Naive thymus-derived CD4-positive, alpha-beta T cell (primary cell): ENCODE data around the gene C11orf58. TPM values are rescaled to one million over a fixed set of nuclear protein-coding genes. Genes with fewer than 3 reads are reported as not detected.
A peak's percentile ranks its signal among the peaks of the same experiment; 100 is the strongest.

Source experiments
- ATAC-seq: fragments of 150-1000 bp; cut with Tn5 transposase; 2 replicates; pipeline ENCODE4 v1.10.0; 2021; ENCODE audit warnings: mild to moderate bottlenecking, moderate library complexity
- CTCF ChIA-PET: fragments of 350-600 bp; sonication (Branson Sonifier 250); formaldehyde crosslinking; loops from one replicate; lab custom pipeline; 2021; ENCODE audit warnings: antibody characterized with exemption; lab: Charles Lee
- POLR2A ChIA-PET: fragments of 350-600 bp; sonication (Branson Sonifier 250); formaldehyde crosslinking; loops from one replicate; lab custom pipeline; 2021; ENCODE audit warnings: antibody characterized with exemption, inconsistent platforms; lab: Charles Lee
- DNase-seq, 9 donors: peaks; one replicate each; pipeline versions ENCODE4 v3.0.0 to v3.0.0-alpha.2; 2020 to 2022; ENCODE audit warnings: mixed read lengths in 1 of 9
- H3K27ac ChIP-seq: one replicate; pipeline ENCODE4 v1.7.0; 2013; ENCODE audit warnings: mild to moderate bottlenecking, low read depth, low read length, moderate library complexity
- H3K27me3 ChIP-seq, 2 donors: one replicate each; pipeline ENCODE4 v1.7.0; 2013; ENCODE audit warnings: low read length in 2 of 2, mild to moderate bottlenecking in 2 of 2, moderate library complexity in 2 of 2; ENCODE audit not compliant: control insufficient read depth in 2 of 2, insufficient read depth in 2 of 2
- H3K36me3 ChIP-seq, 3 experiments: 1 replicate in 2 of 3; 2 replicates in 1 of 3; pipeline ENCODE4 v1.7.0; 2013; ENCODE audit warnings: low read length in 3 of 3, mild to moderate bottlenecking in 3 of 3, moderate library complexity in 1 of 3; ENCODE audit not compliant: insufficient read depth in 3 of 3, control insufficient read depth in 2 of 3
- H3K4me1 ChIP-seq, 2 donors: one replicate each; pipeline ENCODE4 v1.7.0; 2013; ENCODE audit warnings: low read length in 2 of 2, mild to moderate bottlenecking in 2 of 2, moderate library complexity in 1 of 2; ENCODE audit not compliant: control insufficient read depth in 2 of 2, insufficient read depth in 2 of 2
- H3K4me3 ChIP-seq: 2 replicates; pipeline ENCODE4 v1.7.0; 2013; ENCODE audit warnings: mild to moderate bottlenecking, low read length
- H3K9me3 ChIP-seq, 3 experiments: 1 replicate in 2 of 3; 2 replicates in 1 of 3; pipeline ENCODE4 v1.7.0; 2013; ENCODE audit warnings: low read length in 3 of 3; ENCODE audit not compliant: control insufficient read depth in 2 of 3
- H3K27ac Mint-ChIP-seq, 9 donors: one replicate each; pipeline ENCODE4 v1.8.0; 2020 to 2022; ENCODE audit warnings: mixed read lengths in 9 of 9, mild to moderate bottlenecking in 8 of 9, moderate library complexity in 5 of 9, inconsistent platforms in 2 of 9
- H3K27me3 Mint-ChIP-seq, 5 donors: one replicate each; pipeline ENCODE4 v1.8.0; 2021 to 2022; ENCODE audit warnings: mixed read lengths in 5 of 5, mild to moderate bottlenecking in 1 of 5
- H3K36me3 Mint-ChIP-seq, 5 donors: one replicate each; pipeline ENCODE4 v1.8.0; 2020 to 2022; ENCODE audit warnings: mixed read lengths in 5 of 5, mild to moderate bottlenecking in 3 of 5, inconsistent platforms in 1 of 5
- H3K4me1 Mint-ChIP-seq, 7 donors: one replicate each; pipeline ENCODE4 v1.8.0; 2020 to 2022; ENCODE audit warnings: mixed read lengths in 7 of 7, mild to moderate bottlenecking in 3 of 7, inconsistent platforms in 1 of 7
- H3K4me3 Mint-ChIP-seq, 10 donors: one replicate each; pipeline ENCODE4 v1.8.0; 2020 to 2022; ENCODE audit warnings: mild to moderate bottlenecking in 10 of 10, mixed read lengths in 10 of 10, moderate library complexity in 6 of 10, inconsistent platforms in 2 of 10
- H3K9me3 Mint-ChIP-seq, 11 donors: one replicate each; pipeline ENCODE4 v1.8.0; 2020 to 2022; ENCODE audit warnings: mixed read lengths in 11 of 11, mild to moderate bottlenecking in 4 of 11, inconsistent platforms in 1 of 11, moderate library complexity in 1 of 11
- intact Hi-C, 2 donors: fragments of 100-400 bp; cut with micrococcal nuclease; formaldehyde crosslinking; loops; one replicate each; pipeline ENCODE4 v1.15.1; 2023
- polyA plus RNA-seq, 2 donors: library from polyadenylated mRNA; unstranded; fragments of 300-500 nt; fragmentation: Illumina TruSeq; gene quantifications; one replicate each; pipeline ENCODE4 v1.2.3, GENCODE V29; 2021
- total RNA-seq, 6 experiments: library from RNA in 5 of 6; stranded (reverse) in 5 of 6; gene quantifications; 1 replicate in 5 of 6; 2 replicates in 1 of 6; pipeline ENCODE4 v1.2.3 and lab custom pipeline; 2021 to 2026

The C11orf58 gene
- total and polyA plus RNA-seq, 7 experiments from 2014 or later: 116 to 260 (median 165) TPM

GRCh38 chr11:16799221-16799620 lies 60.8 kb downstream of the C11orf58 start:
- H3K27ac ChIP-seq: no peak overlapping the region
- ChIA-PET CTCF (no interaction called here), POLR2A (no interaction called here)
- no peaks in the 10 kb centered on the region for H3K9me3 ChIP-seq
- intact Hi-C loops: no loop called here
- Mint-ChIP-seq H3K4me3 (no peak overlapping the region), H3K36me3 (peaks cover 0 to under 1% (median 0%) of the 10 kb centered on the region in 5 donors), H3K27ac (no peak overlapping the region), H3K27me3 (no peaks in the 10 kb centered on the region), H3K4me1 (peaks cover 0 to 24% (median 6%) of the 10 kb centered on the region in 7 donors), H3K9me3 (no peaks in the 10 kb centered on the region)
- H3K4me3 ChIP-seq: no peak overlapping the region
- H3K27me3 ChIP-seq: no peaks in the 10 kb centered on the region
- H3K36me3 ChIP-seq: no peaks in the 10 kb centered on the region
- ATAC-seq (no peak), DNase-seq (no peak)
- H3K4me1 ChIP-seq: no peaks in the 10 kb centered on the region

- DNase-seq (no peak), ATAC-seq (no peak)
- no peak overlapping the region for H3K27ac Mint-ChIP-seq
- Histone ChIP-seq H3K27me3 (no peaks in the 10 kb centered on the region), H3K27ac (no peak overlapping the region), H3K4me1 (no peaks in the 10 kb centered on the region), H3K36me3 (no peaks in the 10 kb centered on the region), H3K4me3 (no peak overlapping the region), H3K9me3 (no peaks in the 10 kb centered on the region)
- H3K4me3 Mint-ChIP-seq: no peak overlapping the region
- H3K9me3 Mint-ChIP-seq: no peaks in the 10 kb centered on the region
- H3K36me3 Mint-ChIP-seq: no peaks in the 10 kb centered on the region
- peaks cover 0 to 22% (median 4%) of the 10 kb centered on the region in 7 donors for H3K4me1 Mint-ChIP-seq
- CTCF ChIA-PET: no interaction called here
- intact Hi-C loops: no loop called here
- POLR2A ChIA-PET: no interaction called here
- no peaks in the 10 kb centered on the region for H3K27me3 Mint-ChIP-seq
Measured at GRCh38 chr11:16799890-16800289, 61.4 kb downstream of the C11orf58 start.

DNA sequence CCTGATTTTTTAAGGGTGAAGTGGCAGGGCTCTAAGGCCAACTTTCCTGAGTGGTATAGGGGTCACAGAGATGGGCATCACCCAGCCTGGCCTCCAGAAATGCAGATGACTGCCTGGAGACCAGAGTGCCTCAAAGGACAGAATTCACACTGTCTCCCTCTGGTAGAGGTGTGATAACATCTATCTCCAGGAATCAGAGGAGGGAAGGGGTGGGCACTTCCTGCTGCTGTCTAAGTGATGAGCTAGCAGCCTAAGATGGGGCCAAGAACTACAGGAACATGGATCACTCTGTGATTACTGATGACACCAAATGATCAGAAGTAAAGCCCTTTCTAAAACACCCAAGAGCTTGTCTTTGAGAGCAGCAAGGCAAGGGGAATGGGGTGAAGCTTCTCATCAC lies 61.9 kb downstream of the C11orf58 start:
- H3K36me3 ChIP-seq: no peaks in the 10 kb centered on the region
- no peaks in the 10 kb centered on the region for H3K4me1 ChIP-seq
- DNase-seq: no peak
- ChIA-PET POLR2A (no interaction called here), CTCF (no interaction called here)
- Mint-ChIP-seq H3K36me3 (no peaks in the 10 kb centered on the region), H3K4me1 (peaks cover 0 to 17% (median 0%) of the 10 kb centered on the region in 7 donors), H3K27me3 (no peaks in the 10 kb centered on the region), H3K9me3 (no peaks in the 10 kb centered on the region), H3K4me3 (no peak overlapping the region), H3K27ac (no peak overlapping the region)
- no peaks in the 10 kb centered on the region for H3K27me3 ChIP-seq
- H3K27ac ChIP-seq: no peak overlapping the region
- intact Hi-C loops: no loop called here
- ATAC-seq: no peak
- H3K4me3 ChIP-seq: no peak overlapping the region
- H3K9me3 ChIP-seq: no peaks in the 10 kb centered on the region

- H3K9me3 Mint-ChIP-seq: no peaks in the 10 kb centered on the region
- no peak for DNase-seq
- no peak overlapping the region for H3K27ac ChIP-seq
- no peak overlapping the region for H3K27ac Mint-ChIP-seq
- CTCF ChIA-PET: interaction anchor here (0.9 to 1.1 kb wide), 2 partner anchors 16 to 19 kb away, joined by 3 to 5 read pairs; no protein-coding TSS in a partner anchor
- H3K4me1 ChIP-seq: no peaks in the 10 kb centered on the region
- H3K36me3 ChIP-seq: no peaks in the 10 kb centered on the region
- POLR2A ChIA-PET: no interaction called here
- H3K27me3 Mint-ChIP-seq: no peaks in the 10 kb centered on the region
- intact Hi-C loops: no loop called here
- H3K4me1 Mint-ChIP-seq: peaks cover 0 to 17% (median 0%) of the 10 kb centered on the region in 7 donors
- no peak overlapping the region for H3K4me3 ChIP-seq
- no peaks in the 10 kb centered on the region for H3K9me3 ChIP-seq
- H3K36me3 Mint-ChIP-seq: no peaks in the 10 kb centered on the region
- H3K27me3 ChIP-seq: no peaks in the 10 kb centered on the region
- ATAC-seq: no peak
- no peak overlapping the region for H3K4me3 Mint-ChIP-seq
Measured at GRCh38 chr11:16801288-16801980, 63.0 kb downstream of the C11orf58 start.

- Mint-ChIP-seq H3K27me3 (no peaks in the 10 kb centered on the region), H3K27ac (peak overlapping the region in 1 of 9 donors; percentile 36), H3K9me3 (no peaks in the 10 kb centered on the region), H3K36me3 (no peaks in the 10 kb centered on the region), H3K4me1 (peaks cover 0 to 15% (median 0%) of the 10 kb centered on the region in 7 donors), H3K4me3 (no peak overlapping the region)
- no peak for DNase-seq
- no peak overlapping the region for H3K27ac ChIP-seq
- no peaks in the 10 kb centered on the region for H3K27me3 ChIP-seq
- H3K4me1 ChIP-seq: no peaks in the 10 kb centered on the region
- POLR2A ChIA-PET: no interaction called here
- no peak for ATAC-seq
- no peaks in the 10 kb centered on the region for H3K9me3 ChIP-seq
- H3K4me3 ChIP-seq: no peak overlapping the region
- CTCF ChIA-PET: interaction anchor here (1.1 kb wide), 1 partner anchor 16 kb away, joined by 3 read pairs; no protein-coding TSS in a partner anchor
- no peaks in the 10 kb centered on the region for H3K36me3 ChIP-seq
- intact Hi-C loops: no loop called here
Measured at GRCh38 chr11:16804104-16804947, 65.9 kb downstream of the C11orf58 start.

DNA sequence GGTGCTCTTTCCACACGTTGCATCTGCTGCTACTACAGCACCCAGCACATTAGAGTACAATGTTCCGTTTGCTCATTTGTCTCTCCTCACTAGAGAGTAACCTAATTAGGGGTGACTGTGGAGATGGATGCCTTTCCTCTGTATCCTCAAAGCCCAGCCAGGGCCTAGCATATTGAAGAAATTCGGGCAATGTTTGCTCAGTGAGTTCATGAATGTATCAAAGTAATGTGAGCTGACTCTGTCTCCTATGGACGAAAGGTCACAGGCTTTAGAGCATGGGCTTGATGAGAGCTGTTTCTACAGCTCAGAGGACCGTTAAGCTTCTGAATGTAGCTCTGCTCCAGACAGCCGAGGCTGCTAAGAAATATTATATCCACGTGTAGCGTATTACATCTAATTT lies 67.5 kb downstream of the C11orf58 start:
- H3K27ac Mint-ChIP-seq: no peak overlapping the region
- H3K27me3 Mint-ChIP-seq: no peaks in the 10 kb centered on the region
- intact Hi-C loops: no loop called here
- H3K36me3 Mint-ChIP-seq: no peaks in the 10 kb centered on the region
- CTCF ChIA-PET: no interaction called here
- DNase-seq (no peak), ATAC-seq (no peak)
- no peaks in the 10 kb centered on the region for H3K4me1 ChIP-seq
- no peaks in the 10 kb centered on the region for H3K27me3 ChIP-seq
- H3K4me3 Mint-ChIP-seq: no peak overlapping the region
- POLR2A ChIA-PET: no interaction called here
- H3K4me1 Mint-ChIP-seq: peaks cover 0 to 7% (median 0%) of the 10 kb centered on the region in 7 donors
- no peak overlapping the region for H3K27ac ChIP-seq
- no peak overlapping the region for H3K4me3 ChIP-seq
- no peaks in the 10 kb centered on the region for H3K36me3 ChIP-seq
- no peaks in the 10 kb centered on the region for H3K9me3 ChIP-seq
- no peaks in the 10 kb centered on the region for H3K9me3 Mint-ChIP-seq
